ENCODE measurements around the gene HTR3B.

HTR3B gene

DNA sequence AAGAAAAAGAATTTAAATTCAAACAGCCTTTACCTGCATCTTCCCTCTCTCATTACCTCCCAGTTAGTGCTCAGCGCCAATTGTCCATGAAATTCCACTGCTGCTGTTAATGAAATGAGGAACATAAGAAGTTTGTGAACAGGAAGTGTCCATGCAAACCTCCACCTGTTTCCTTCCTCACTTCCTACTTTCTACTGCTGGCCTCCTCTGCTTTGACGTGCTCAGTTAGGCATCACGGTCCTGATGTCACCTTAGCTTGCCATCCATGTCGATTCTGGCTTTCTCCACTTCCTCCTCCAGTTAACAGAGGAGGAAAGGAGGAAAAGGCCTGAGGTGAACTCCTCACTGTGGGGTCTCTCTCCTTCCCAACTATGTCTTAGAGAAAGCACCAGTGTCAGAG lies 43.4 kb downstream of the HTR3B start:
- DNase-seq = no peak

- DNase-seq = no peak
Measured at GRCh38 chr11:113949891-113950290, 45.3 kb downstream of the HTR3B start.

- no peak for DNase-seq
Measured at GRCh38 chr11:113951537-113951936, 46.9 kb downstream of the HTR3B start.

GRCh38 chr11:113952070-113952469 lies 47.5 kb downstream of the HTR3B start:
- DNase-seq = no peak

DNA sequence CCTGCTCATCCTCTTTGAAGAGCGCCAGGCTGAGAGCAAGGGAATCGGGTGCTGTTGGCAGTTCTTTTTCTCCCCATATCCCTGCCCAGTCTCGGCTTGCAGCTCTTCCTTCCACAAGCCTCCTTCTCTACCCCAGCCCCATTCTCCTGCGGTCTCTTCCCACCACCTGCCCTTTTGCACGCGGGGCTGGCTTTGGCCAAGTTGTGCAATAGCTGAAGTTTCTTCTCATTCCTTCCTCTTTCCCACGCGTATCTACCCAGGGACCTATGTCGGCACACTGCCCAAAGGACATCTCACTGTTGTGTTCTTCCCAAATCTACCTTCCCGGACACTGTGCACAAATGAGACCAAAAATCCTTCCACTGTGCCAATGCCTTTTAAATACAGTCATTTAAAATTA lies 48.0 kb downstream of the HTR3B start:
- DNase-seq = no peak

DNA sequence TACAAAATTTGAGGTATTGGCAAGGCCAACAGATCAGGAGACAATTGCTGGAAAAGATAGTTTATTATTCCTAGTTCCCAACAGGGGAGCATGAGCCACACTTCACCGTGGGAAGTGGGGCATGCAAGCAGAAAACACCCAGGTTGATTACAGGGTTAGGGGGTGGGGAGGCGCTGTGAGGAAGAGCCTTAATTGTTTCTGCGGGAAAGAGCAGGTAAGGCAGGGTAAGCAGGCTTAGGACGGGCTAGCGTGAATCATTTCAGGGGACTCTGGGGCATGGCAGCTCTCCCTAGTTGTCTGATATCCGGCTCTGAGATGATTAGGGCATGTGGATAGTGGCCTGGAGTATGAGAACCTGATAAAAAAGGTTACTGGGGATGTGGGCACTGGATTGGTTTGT lies 49.6 kb downstream of the HTR3B start:
- no peak for DNase-seq

DNA sequence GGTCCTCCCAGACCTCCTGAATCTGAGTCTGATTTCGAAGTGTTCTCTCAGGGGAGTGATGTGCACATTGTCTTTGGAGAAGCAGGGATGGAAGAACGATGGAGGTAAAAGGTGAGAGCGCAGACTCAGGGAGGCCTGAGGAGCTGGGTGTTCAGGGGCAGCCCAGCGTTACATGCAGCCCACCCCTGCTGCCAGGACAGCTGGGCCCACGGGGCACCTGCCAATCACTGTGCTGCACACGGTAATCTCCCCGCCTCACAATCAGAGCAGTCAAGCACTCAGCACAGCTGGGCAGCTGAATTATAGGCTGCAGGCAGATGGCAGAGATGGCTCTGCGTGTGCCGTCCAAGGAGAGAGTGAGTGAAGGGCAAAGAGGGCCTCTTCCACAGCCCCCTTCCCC lies 52.4 kb downstream of the HTR3B start:
- no peak for DNase-seq

GRCh38 chr11:113960702-113961330 lies 56.2 kb downstream of the HTR3B start:
- DNase-seq = no peak

- DNase-seq = no peak
Measured at GRCh38 chr11:113967361-113967760, 62.8 kb downstream of the HTR3B start.

DNA sequence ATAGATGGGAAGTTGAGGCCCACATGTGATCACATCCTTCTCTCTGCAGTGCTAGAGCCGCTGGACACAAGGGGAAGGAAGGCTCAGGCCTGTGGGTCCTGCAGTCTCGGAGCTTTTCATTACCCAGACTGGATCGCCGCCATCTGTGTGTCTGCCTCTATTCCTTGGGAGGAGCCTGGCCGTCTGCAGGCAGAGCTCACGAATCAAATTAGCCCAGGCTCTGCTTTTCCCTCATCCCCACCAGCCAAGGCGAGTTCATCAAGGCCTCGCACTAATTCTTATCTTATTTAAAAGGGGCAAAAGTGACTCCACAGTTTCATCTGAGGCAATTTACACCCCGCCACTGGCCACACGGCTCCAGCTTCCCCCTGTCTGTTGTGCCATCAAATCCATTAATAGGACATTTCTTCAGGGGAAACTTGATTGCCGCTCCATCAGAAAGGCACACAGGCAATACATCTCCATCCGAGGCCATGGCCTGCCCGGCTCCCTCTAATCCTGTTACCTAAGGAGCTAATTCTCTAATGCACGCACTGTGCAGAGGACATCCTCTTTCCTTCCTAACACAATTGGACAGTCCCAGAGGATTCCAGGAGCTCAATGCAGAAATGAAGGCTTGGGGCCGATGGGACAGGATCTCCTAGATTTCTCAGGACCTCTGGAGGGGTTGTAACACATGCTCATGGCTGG lies 67.1 kb downstream of the HTR3B start:
- no peak for DNase-seq

- no peak for DNase-seq
Measured at GRCh38 chr11:113974741-113975470, 70.3 kb downstream of the HTR3B start, which contains the start of gene HTR3A. Gene HTR3A (plus strand): TSS chr11:113975108. CDS start chr11:113975326, 218 bp downstream.

GRCh38 chr11:113977071-113977490 lies 72.5 kb downstream of the HTR3B start:
- no peak for DNase-seq

DNA sequence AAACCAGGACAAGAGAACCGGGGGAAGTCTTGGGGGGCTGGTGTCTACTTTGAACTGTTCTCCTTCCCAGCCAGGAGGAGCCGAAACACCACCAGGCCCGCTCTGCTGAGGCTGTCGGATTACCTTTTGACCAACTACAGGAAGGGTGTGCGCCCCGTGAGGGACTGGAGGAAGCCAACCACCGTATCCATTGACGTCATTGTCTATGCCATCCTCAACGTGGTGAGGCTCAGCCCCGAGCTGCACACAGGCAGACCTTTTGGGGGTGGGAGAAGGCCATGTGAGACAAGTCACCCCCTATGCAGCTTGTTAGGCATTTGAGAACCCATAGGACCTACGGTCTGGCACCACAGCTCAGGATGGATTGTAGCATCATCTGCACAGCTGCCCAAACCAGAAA lies 73.1 kb downstream of the HTR3B start:
- no peak for DNase-seq

GRCh38 chr11:113979431-113979830 lies 74.8 kb downstream of the HTR3B start:
- DNase-seq = no peak

GRCh38 chr11:113980785-113981184 lies 76.2 kb downstream of the HTR3B start:
- no peak for DNase-seq

DNA sequence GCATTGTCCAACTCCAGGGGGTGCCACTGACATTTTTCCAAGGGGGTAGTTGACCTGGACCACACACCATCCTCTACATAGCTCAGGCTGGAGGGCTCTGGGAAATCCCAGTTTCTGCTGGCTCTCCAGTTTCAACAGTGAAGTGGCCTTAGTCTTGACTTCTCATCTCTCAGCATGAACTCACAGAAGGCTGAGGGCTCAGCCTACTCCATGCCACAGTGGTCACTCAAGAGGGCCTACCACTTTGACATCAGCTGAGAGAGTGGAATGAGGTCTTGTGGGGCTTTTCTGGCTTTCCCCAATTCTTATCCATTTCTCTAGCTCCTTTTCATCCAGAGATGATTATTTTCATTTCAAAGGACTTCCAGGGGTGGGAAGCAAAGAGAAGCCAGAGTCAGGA lies 77.7 kb downstream of the HTR3B start:
- DNase-seq = no peak

GRCh38 chr11:113984781-113985180 lies 80.2 kb downstream of the HTR3B start:
- DNase-seq = no peak

GRCh38 chr11:113985906-113986305 lies 81.3 kb downstream of the HTR3B start:
- no peak for DNase-seq

- DNase-seq = no peak
Measured at GRCh38 chr11:113986351-113987140, 82.0 kb downstream of the HTR3B start.

- no peak for DNase-seq
Measured at GRCh38 chr11:113989381-113989780, 84.8 kb downstream of the HTR3B start.

GRCh38 chr11:113989916-113990315 lies 85.3 kb downstream of the HTR3B start:
- no peak for DNase-seq

- DNase-seq = no peak
Measured at GRCh38 chr11:113991170-113991569, 86.6 kb downstream of the HTR3B start.

All from activated CD4-positive, alpha-beta T cell treated with anti-CD3 and anti-CD28 coated beads, Interleukin-10, Interleukin-2, amounts not matched to agents 100 ng/mL and 50 ng/mL, durations not matched to agents 16 hours and 8 hours (primary cell).